Smooth muscle cell (in vitro differentiated cells): ENCODE results near the gene TMOD1. TPM values are rescaled to one million over a fixed set of nuclear protein-coding genes. Genes with fewer than 3 reads are reported as not detected.

ENCODE experiments used
- DNase-seq: peaks from one replicate; lab custom pipeline; 2025; ENCODE audit not compliant: unreplicated experiment; lab: John Stamatoyannopoulos, UW
- H2AFZ ChIP-seq: fragments of 200-600 bp; sonication (generic); 2 replicates; pipeline ENCODE4 v1.6.0; 2016; ENCODE audit warnings: antibody characterized with exemption, low read depth, mild to moderate bottlenecking
- H3F3A ChIP-seq: fragments of 200-600 bp; sonication (generic); 2 replicates; pipeline ENCODE4 v1.6.0; 2017; ENCODE audit warnings: antibody characterized with exemption, low read depth
- H3K27ac ChIP-seq: fragments of 200-600 bp; sonication (generic); 2 replicates; pipeline ENCODE4 v1.5.1; 2016; ENCODE audit warnings: low read depth, mild to moderate bottlenecking
- H3K27me3 ChIP-seq: fragments of 200-600 bp; sonication (generic); 2 replicates; pipeline ENCODE4 v1.6.1; 2016; ENCODE audit warnings: low read depth, mild to moderate bottlenecking
- H3K36me3 ChIP-seq: fragments of 200-600 bp; sonication (generic); 2 replicates; pipeline ENCODE4 v1.5.1; 2016; ENCODE audit warnings: low read depth
- H3K4me1 ChIP-seq: fragments of 200-600 bp; sonication (generic); 2 replicates; pipeline ENCODE4 v1.5.1; 2016; ENCODE audit warnings: low read depth
- H3K4me2 ChIP-seq: fragments of 200-600 bp; sonication (generic); 2 replicates; pipeline ENCODE4 v1.6.0; 2016; ENCODE audit warnings: mild to moderate bottlenecking
- H3K4me3 ChIP-seq: fragments of 200-600 bp; sonication (generic); 2 replicates; pipeline ENCODE4 v1.5.1; 2016; ENCODE audit warnings: mild to moderate bottlenecking
- H3K79me2 ChIP-seq: fragments of 200-600 bp; sonication (generic); 2 replicates; pipeline ENCODE4 v1.6.0; 2016; ENCODE audit warnings: low read depth, mild to moderate bottlenecking
- H3K9ac ChIP-seq: fragments of 200-600 bp; sonication (generic); 2 replicates; pipeline ENCODE4 v1.6.0; 2016; ENCODE audit warnings: low read depth
- H3K9me3 ChIP-seq: fragments of 200-600 bp; sonication (generic); replicated peaks from 2 replicates; pipeline ENCODE4 v1.5.1; 2016; ENCODE audit warnings: low read depth
- H4K20me1 ChIP-seq: fragments of 200-600 bp; sonication (generic); 2 replicates; pipeline ENCODE4 v1.6.0; 2016; ENCODE audit warnings: low read depth
- WGBS: methylation state at CpG from one replicate; pipeline ENCODE4 v1.1.7; 2016; ENCODE audit warnings: low lambda C conversion rate; 5-methylcytosine and 5-hydroxymethylcytosine counted together
- polyA plus RNA-seq: library from polyadenylated mRNA; unstranded; fragments of >200 nt; fragmentation: Nextera tagmentation; extraction: Ambion mirVana; gene quantifications from 2 replicates; pipeline ENCODE4 v1.2.1, GENCODE V29; 2016
- total RNA-seq: library from RNA; depleted of rRNA; stranded (reverse); fragments of >200 nt; gene quantifications from 2 replicates; pipeline ENCODE4 v1.2.3, GENCODE V29; 2014
- TF ChIP-seq, protein P1 (sequence below): fragments of 200-600 bp; sonication (generic); IDR thresholded peaks from 2 replicates; pipeline ENCODE4 v1.5.1; 2017; ENCODE audit warnings: borderline replicate concordance, mild to moderate bottlenecking, antibody characterized with exemption; ENCODE audit not compliant: insufficient read depth, poor library complexity, severe bottlenecking

The TMOD1 gene
- total and polyA plus RNA-seq, 2 experiments from 2014 or later, result 0.18 to 0.19 TPM

DNA sequence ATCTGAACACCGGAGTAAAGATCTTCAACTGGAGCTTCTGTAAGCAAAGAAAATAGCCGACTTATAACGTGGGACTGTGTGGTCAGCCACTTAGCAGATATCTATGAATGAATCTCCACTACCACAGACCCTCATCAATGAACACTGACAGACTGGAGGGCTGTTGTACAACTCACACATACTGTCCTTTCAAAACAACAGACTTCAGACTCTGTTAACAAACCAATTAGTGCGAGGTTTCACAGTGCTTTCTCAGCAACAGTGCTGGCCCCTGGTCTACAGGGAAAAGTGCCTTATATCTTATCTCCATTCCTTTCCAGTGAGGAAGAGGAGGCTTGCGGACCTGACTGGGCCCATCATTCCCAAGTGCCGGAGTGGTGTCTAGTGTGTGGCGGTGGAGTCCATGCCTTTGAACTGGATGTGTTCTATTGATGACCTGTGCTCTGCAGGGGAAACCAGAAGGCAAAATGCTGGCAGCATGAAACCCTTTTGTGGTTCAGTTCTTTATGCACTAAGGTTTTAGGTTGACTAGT is 97.9 kb downstream of the TMOD1 start:
- Histone ChIP-seq H3K9me3 (no peaks in the 10 kb centered on the region), H4K20me1 (no peaks in the 10 kb centered on the region), H3K4me3 (no peak overlapping the region), H3K4me2 (no peak overlapping the region), H3K9ac (no peak overlapping the region), H3F3A (peaks cover 6% of the 10 kb centered on the region), H3K36me3 (no peaks in the 10 kb centered on the region), H3K27me3 (no peaks in the 10 kb centered on the region), H2AFZ (no peak overlapping the region), H3K27ac (no peak overlapping the region), H3K4me1 (no peaks in the 10 kb centered on the region), H3K79me2 (no peaks in the 10 kb centered on the region)
- no peak for DNase-seq
- TF ChIP-seq, protein P1, sequence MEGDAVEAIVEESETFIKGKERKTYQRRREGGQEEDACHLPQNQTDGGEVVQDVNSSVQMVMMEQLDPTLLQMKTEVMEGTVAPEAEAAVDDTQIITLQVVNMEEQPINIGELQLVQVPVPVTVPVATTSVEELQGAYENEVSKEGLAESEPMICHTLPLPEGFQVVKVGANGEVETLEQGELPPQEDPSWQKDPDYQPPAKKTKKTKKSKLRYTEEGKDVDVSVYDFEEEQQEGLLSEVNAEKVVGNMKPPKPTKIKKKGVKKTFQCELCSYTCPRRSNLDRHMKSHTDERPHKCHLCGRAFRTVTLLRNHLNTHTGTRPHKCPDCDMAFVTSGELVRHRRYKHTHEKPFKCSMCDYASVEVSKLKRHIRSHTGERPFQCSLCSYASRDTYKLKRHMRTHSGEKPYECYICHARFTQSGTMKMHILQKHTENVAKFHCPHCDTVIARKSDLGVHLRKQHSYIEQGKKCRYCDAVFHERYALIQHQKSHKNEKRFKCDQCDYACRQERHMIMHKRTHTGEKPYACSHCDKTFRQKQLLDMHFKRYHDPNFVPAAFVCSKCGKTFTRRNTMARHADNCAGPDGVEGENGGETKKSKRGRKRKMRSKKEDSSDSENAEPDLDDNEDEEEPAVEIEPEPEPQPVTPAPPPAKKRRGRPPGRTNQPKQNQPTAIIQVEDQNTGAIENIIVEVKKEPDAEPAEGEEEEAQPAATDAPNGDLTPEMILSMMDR, result no peak
- 64% methylated on average over 7 of the region's 7 CpGs for WGBS

DNA sequence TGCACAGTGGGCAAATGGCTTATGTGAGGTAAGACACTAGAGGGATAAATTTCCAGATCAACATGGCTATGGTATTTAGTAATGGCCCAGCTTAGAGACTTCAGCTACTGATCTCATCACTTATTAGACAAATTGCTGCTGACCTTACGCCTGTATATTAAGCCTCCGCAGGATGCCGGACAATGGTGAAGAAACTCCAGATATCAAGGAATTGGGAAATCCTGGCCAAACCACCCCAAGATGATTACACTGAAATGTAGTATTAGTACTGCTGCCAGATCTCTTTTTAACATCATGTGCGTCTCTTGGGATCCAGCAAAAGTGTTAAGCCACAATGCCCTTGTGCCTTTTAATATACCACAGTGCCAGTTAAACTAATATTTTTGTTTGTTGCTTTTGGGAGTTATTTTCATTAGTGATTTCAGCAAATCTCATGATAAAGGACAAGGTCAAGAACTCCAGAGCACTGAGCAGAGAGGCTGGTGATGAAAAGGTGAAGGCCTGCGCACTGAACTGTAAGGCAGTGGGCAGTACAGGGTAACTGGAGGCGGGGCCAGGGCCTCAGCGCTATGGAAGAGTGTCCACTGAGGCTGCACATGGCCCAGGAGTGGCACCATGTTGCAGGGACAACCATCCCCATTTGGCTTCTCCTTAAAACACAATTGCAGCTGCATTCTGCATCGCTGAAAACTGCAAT is 99.2 kb downstream of the TMOD1 start:
- no peaks in the 10 kb centered on the region for H3K79me2 ChIP-seq
- WGBS, result 95% methylated on average over 8 of the region's 8 CpGs
- no peak for DNase-seq
- H3K4me1 ChIP-seq, result no peaks in the 10 kb centered on the region
- no peaks in the 10 kb centered on the region for H3K9me3 ChIP-seq
- H3K4me3 ChIP-seq, result no peak overlapping the region
- H3K27me3 ChIP-seq, result no peaks in the 10 kb centered on the region
- H3F3A ChIP-seq, result peaks cover 6% of the 10 kb centered on the region
- TF ChIP-seq, protein P1, result no peak
- no peak overlapping the region for H3K9ac ChIP-seq
- no peaks in the 10 kb centered on the region for H4K20me1 ChIP-seq
- no peak overlapping the region for H3K4me2 ChIP-seq
- H3K27ac ChIP-seq, result no peak overlapping the region
- H3K36me3 ChIP-seq, result peaks cover 4% of the 10 kb centered on the region
- no peak overlapping the region for H2AFZ ChIP-seq

DNA sequence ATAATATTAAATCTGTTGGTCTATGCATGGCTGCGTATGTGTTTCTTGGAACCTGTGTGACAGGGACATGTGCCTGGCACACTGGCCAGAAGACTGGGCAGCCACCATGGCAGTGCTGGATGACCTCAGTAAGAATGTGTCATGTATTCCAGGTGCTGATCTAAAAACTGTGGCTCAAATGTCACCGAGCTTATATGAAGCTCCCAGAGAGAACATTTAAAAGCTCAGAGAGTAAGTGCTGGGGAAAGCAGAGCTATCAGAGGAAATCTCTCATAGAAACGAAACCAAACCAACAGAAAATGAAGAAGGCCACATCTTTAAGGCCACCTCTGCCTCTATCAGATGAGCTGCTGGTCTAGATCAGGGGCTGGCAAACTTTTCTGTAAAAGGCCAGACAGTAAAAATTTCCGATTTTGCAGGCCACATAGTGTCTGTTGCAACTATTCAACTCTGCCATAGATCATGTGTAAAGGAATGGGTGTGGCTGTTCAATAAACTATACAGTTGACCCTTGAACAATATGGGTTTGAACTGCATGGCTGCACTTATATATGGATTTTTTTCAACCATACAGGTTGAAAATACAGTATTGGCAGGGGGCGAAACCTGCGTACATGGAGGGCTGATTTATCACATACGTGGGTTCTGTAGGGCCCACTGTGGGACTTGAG is 99.9 kb downstream of the TMOD1 start:
- H3K4me3 ChIP-seq, result no peak overlapping the region
- WGBS, result 98% methylated on average over 7 of the region's 7 CpGs
- peaks cover 7% of the 10 kb centered on the region for H3K36me3 ChIP-seq
- H3K9ac ChIP-seq, result no peak overlapping the region
- H3F3A ChIP-seq, result peaks cover 6% of the 10 kb centered on the region
- no peak overlapping the region for H3K27ac ChIP-seq
- H3K9me3 ChIP-seq, result no peaks in the 10 kb centered on the region
- H3K4me2 ChIP-seq, result no peak overlapping the region
- no peaks in the 10 kb centered on the region for H3K27me3 ChIP-seq
- DNase-seq, result no peak
- no peak overlapping the region for H2AFZ ChIP-seq
- TF ChIP-seq, protein P1, result no peak
- H3K4me1 ChIP-seq, result no peaks in the 10 kb centered on the region
- H4K20me1 ChIP-seq, result no peaks in the 10 kb centered on the region
- H3K79me2 ChIP-seq, result no peaks in the 10 kb centered on the region

DNA sequence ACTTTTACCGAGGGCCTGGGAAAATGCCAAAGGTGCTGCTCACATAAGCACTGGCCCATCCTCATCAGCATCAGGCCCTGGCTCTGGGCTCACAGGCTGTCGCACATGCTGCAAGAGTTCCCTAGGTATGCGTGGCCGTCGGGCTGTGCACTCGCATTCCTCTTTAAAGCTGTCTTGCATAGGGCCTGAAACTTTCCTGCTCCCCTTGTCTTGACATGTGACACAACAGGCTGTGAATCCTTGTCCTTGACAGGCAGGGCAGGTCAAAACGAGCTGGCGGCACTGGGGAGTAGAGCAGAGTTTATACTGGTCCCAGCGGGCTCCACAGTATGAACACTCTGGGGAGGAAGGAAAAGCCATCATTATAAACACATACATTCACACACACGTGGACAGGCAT is 101.0 kb downstream of the TMOD1 start:
- Histone ChIP-seq H3K4me2 (no peak overlapping the region), H3K27ac (no peak overlapping the region)
- WGBS, result 93% methylated on average over 10 of the region's 10 CpGs

More for the DNA sequence above, 101.0 kb downstream of the TMOD1 start:
- Histone ChIP-seq H3K36me3 (peaks cover 7% of the 10 kb centered on the region), H4K20me1 (no peaks in the 10 kb centered on the region), H3K27me3 (no peaks in the 10 kb centered on the region), H3F3A (peaks cover 6% of the 10 kb centered on the region), H3K4me1 (no peaks in the 10 kb centered on the region), H3K79me2 (no peaks in the 10 kb centered on the region), H3K4me3 (no peak overlapping the region), H3K9ac (no peak overlapping the region), H2AFZ (no peak overlapping the region), H3K9me3 (no peaks in the 10 kb centered on the region)
- no peak for DNase-seq
- TF ChIP-seq, protein P1, result no peak
